ENCODE results near the gene HMCN2.

Gene HMCN2

DNA sequence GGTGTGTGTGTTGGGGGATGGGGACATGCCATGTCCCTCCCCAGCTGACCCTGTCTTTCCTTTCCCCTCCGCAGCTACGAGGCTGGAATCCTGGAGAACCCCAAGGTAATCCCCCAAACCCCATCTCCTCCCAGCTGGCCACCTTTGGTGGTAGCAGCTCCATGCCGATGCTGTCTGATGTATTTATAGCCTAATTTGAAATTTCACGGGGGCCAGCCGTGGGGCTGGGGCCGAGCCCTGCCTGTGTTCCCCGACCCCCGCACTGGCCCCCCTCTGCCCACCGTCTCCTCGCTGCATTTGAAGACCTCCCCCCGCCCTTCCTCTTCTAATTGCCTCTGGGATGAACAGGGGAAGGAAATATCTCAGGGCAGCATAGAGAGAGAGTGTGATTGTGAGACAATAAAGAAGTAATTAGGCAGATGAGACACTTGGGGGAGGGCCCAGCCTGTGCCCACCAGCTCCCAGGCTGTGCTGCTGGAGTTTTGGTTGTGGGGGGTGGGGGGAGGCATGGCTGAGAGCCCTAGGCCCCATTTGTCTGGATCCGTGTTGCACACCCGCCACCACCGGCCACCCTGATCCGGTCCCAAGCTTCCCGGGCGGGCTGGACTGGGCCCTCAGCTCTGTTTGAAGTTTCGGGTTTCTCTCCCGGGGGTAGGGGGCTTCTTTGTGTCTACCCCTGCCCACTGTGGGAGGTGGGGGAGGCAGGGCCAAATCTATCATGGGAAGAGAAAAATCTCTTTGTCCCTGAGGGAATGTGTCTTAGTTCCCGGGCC lies 206.0 kb downstream of the HMCN2 start:
- no peak for DNase-seq (ENCODE audit: low read depth)

GRCh38 chr9:130472184-130472705 lies 206.7 kb downstream of the HMCN2 start:
- DNase-seq (ENCODE audit: low read depth) = no peak

- DNase-seq (ENCODE audit: low read depth) = no peak
Measured at GRCh38 chr9:130473009-130473408, 207.4 kb downstream of the HMCN2 start.

DNA sequence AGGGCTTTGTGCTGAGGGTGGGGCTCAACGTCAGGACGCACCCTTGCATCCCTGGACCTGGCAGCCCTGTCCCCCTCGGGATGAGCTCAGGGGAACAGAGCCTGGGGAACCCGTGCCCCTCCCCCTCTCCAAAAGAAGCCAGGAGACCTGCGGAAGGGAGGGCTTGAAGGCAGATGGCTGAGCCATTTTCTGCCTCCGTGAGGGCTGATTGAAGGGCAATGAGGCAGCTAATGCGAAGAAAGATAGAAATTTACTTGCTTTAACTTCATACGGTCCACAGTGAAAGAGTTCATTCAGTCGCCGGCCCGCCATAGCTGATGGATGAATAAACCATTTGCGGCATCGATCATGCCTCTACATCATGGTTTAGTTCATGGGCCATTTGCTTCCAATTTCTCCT lies 208.0 kb downstream of the HMCN2 start:
- DNase-seq (ENCODE audit: low read depth) = no peak

GRCh38 chr9:130474106-130474505 lies 208.5 kb downstream of the HMCN2 start:
- no peak for DNase-seq (ENCODE audit: low read depth)

- no peak for DNase-seq (ENCODE audit: low read depth)
Measured at GRCh38 chr9:130476151-130476730, 210.7 kb downstream of the HMCN2 start.

DNA sequence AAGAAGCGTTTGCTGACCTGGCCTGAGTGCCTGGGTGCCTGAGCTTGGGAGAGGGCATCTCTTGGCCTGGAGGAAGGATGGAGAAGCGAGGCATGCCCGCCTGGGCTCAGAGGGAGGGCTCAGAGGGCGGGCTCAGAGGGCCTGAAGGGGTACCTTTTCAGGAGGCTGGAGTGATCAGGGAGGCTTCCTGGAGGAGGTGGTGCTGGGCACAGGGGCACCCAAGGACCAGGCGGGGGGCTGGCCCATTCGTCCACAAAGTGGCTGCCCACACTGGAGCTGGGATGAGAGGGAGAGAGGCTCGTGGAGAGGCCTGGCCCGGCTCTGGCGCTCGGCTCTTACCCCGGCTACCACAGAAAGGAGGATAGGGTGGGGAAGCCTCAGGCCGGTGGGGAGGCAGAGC lies 212.0 kb downstream of the HMCN2 start:
- DNase-seq (ENCODE audit: low read depth) = no peak

- DNase-seq (ENCODE audit: low read depth) = no peak
Measured at GRCh38 chr9:130478152-130478551, 212.6 kb downstream of the HMCN2 start.

GRCh38 chr9:130478736-130479575 lies 213.4 kb downstream of the HMCN2 start:
- no peak for DNase-seq (ENCODE audit: low read depth)

DNA sequence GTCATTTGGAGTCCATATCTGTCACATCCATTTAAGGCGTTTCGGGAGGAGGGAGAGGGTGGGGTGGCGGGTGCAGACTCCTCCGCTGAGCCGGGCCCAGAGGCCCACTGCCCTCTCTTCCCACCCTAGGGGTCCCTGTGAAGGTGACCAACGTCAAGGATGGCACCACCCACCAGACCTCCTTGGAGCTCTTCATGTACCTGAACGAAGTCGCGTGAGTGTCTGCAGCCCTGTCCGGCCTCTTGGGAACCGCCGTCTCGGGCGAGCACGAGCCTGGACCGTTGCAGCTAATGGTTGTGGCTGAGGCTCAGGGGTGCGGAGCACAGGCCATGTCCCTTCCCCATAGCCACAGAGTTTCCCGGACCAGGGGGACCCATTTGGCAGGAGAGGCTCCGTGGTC lies 214.0 kb downstream of the HMCN2 start:
- no peak for DNase-seq (ENCODE audit: low read depth)

- no peak for DNase-seq (ENCODE audit: low read depth)
Measured at GRCh38 chr9:130480673-130481072, 215.1 kb downstream of the HMCN2 start.

GRCh38 chr9:130482463-130482862 lies 216.9 kb downstream of the HMCN2 start:
- DNase-seq (ENCODE audit: low read depth) = no peak

DNA sequence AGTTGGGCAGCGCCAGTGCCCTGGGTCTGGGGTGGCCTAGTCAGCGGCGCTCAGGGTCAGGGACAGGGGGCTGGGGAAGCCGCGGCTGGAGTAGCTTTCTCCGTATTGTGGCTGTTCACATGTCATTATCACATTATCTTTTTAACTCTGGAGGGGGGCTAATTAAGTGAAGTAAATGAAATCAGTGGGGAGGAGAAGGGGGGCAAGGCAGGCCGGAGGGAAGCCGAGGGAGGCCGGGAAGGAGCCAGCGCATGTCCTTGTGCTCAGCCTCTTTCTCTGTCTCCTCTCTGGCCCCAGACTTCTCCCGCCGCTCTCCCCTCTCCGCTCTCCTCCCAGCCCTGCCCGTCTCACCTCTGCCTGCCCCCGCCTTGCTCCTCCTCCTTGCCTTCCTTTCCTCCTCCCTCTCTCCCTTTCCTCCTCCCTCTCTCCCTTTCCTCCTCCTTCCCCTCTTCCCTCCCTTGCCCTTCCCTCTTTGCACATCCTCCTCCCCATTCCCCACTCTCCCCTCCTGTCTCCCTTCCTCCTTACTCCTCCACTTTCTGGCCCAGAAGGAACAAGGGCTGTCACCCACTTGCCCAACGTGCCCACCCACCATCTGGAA lies 217.9 kb downstream of the HMCN2 start:
- no peak for DNase-seq (ENCODE audit: low read depth)
